SK-N-SH (cell line): ENCODE results near the gene PITPNB. TPM values are rescaled to one million over a fixed set of nuclear protein-coding genes. Genes with fewer than 3 reads are reported as not detected.

Experiments
- CTCF ChIA-PET: fragments of 300-600, 350-600 bp; formaldehyde crosslinking; extraction: SDS; loops from one replicate; lab custom pipeline; 2021; lab: Yijun Ruan, JAX
- POLR2A ChIA-PET: fragments of 350-600 bp; sonication (Branson Sonifier 250); formaldehyde crosslinking; extraction: SDS; loops from one replicate; lab custom pipeline; 2020; ENCODE audit warnings: antibody characterized with exemption, inconsistent platforms; lab: Yijun Ruan, JAX
- DNase-seq: peaks from one replicate; pipeline ENCODE4 v3.0.0; 2012
- H2AFZ ChIP-seq: fragments of 200-600 bp; sonication (generic); 2 replicates; pipeline ENCODE4 v1.8.1; 2016; ENCODE audit warnings: antibody characterized with exemption, mild to moderate bottlenecking, low read depth
- H3F3A ChIP-seq: fragments of 200-600 bp; sonication (generic); replicated peaks from 2 replicates; pipeline ENCODE3; 2016; ENCODE audit warnings: antibody characterized with exemption, mild to moderate bottlenecking; ENCODE audit not compliant: insufficient read depth
- H3K27ac ChIP-seq, 2 experiments: fragments of 200-500 bp in 1 of 2; fragments of 200-600 bp in 1 of 2; sonication (Bioruptor generic) in 1 of 2; sonication (generic), shearing (Covaris generic) in 1 of 2; 2 replicates each; pipeline versions ENCODE4 v1.5.1 to v1.6.1; 2014 to 2016; ENCODE audit warnings: low read depth in 2 of 2, inconsistent platforms in 1 of 2, low read length in 1 of 2, mild to moderate bottlenecking in 1 of 2, mixed read lengths in 1 of 2
- H3K27me3 ChIP-seq: fragments of 200-600 bp; sonication (generic), shearing (Covaris generic); 2 replicates; pipeline ENCODE4 v1.6.1; 2016; ENCODE audit warnings: mixed run types; ENCODE audit not compliant: insufficient read depth
- H3K36me3 ChIP-seq, 2 experiments: fragments of 200-500 bp in 1 of 2; fragments of 200-600 bp in 1 of 2; sonication (Bioruptor generic) in 1 of 2; sonication (generic) in 1 of 2; replicated peaks in 1 of 2; 2 replicates each; pipeline versions ENCODE3 to v1.5.1; 2014 to 2016; ENCODE audit warnings: low read length in 1 of 2, mild to moderate bottlenecking in 1 of 2; ENCODE audit not compliant: insufficient read depth in 2 of 2, control insufficient read depth in 1 of 2
- H3K4me1 ChIP-seq, 2 experiments: fragments of 200-500 bp in 1 of 2; fragments of 200-600 bp in 1 of 2; sonication (Bioruptor generic) in 1 of 2; sonication (generic), shearing (Covaris generic) in 1 of 2; 2 replicates each; pipeline versions ENCODE4 v1.5.1 to v1.6.1; 2014 to 2016; ENCODE audit warnings: low read depth in 1 of 2, low read length in 1 of 2, mixed run types in 1 of 2; ENCODE audit not compliant: insufficient read depth in 2 of 2, control insufficient read depth in 1 of 2
- H3K4me2 ChIP-seq: fragments of 200-600 bp; sonication (generic), shearing (Covaris generic); 2 replicates; pipeline ENCODE4 v1.6.1; 2017; ENCODE audit warnings: mixed run types
- H3K4me3 ChIP-seq, 2 experiments: fragments of 200-500 bp in 1 of 2; fragments of 200-600 bp in 1 of 2; sonication (Bioruptor generic) in 1 of 2; sonication (generic), shearing (Covaris generic) in 1 of 2; 2 replicates each; pipeline versions ENCODE4 v1.5.1 to v1.8.1; 2014 to 2016; ENCODE audit warnings: low read depth in 2 of 2, inconsistent platforms in 1 of 2, low read length in 1 of 2, mild to moderate bottlenecking in 1 of 2, mixed read lengths in 1 of 2, moderate library complexity in 1 of 2
- H3K79me2 ChIP-seq: fragments of 200-600 bp; sonication (generic); 2 replicates; pipeline ENCODE4 v1.8.1; 2017; ENCODE audit warnings: mild to moderate bottlenecking; ENCODE audit not compliant: insufficient read depth
- H3K9ac ChIP-seq: fragments of 200-600 bp; sonication (generic); 2 replicates; pipeline ENCODE4 v1.6.1; 2017; ENCODE audit warnings: mixed run types
- H3K9me2 ChIP-seq: fragments of 200-600 bp; sonication (generic); 2 replicates; pipeline ENCODE4 v1.6.1; 2017; ENCODE audit warnings: mixed run types
- H3K9me3 ChIP-seq: fragments of 200-600 bp; sonication (generic); 2 replicates; pipeline ENCODE4 v1.6.1; 2017; ENCODE audit warnings: mixed run types, mild to moderate bottlenecking, moderate library complexity
- H4K20me1 ChIP-seq: fragments of 200-600 bp; sonication (generic); 2 replicates; pipeline ENCODE4 v1.6.1; 2017; ENCODE audit warnings: mild to moderate bottlenecking, mixed run types; ENCODE audit not compliant: insufficient read depth
- CHD2 ChIP-seq: fragments of 150-350 bp; IDR thresholded peaks from 2 replicates; pipeline ENCODE4 v1.6.1; 2018; ENCODE audit warnings: low read length; ENCODE audit not compliant: partially characterized antibody
- EZH2phosphoT487 ChIP-seq: fragments of 200-600 bp; sonication (generic); IDR thresholded peaks from 2 replicates; pipeline ENCODE4 v1.6.1; 2017; ENCODE audit warnings: low read depth, mixed run types, mild to moderate bottlenecking, antibody characterized with exemption, moderate library complexity, borderline replicate concordance
- FOSL2 ChIP-seq: IDR thresholded peaks from 2 replicates; pipeline ENCODE4 v1.4.0; 2012; ENCODE audit warnings: low read depth, mild to moderate bottlenecking, moderate library complexity, borderline replicate concordance
- FOXM1 ChIP-seq: IDR thresholded peaks from 2 replicates; pipeline ENCODE4 v1.4.0; 2012; ENCODE audit warnings: low read depth, mild to moderate bottlenecking
- GABPA ChIP-seq: IDR thresholded peaks from 2 replicates; pipeline ENCODE4 v1.4.0; 2012; ENCODE audit warnings: low read depth, mild to moderate bottlenecking
- JUND ChIP-seq: IDR thresholded peaks from 2 replicates; pipeline ENCODE4 v1.4.0; 2012
- MAX ChIP-seq: IDR thresholded peaks from 2 replicates; pipeline ENCODE4 v1.4.0; 2012; ENCODE audit warnings: low read depth
- NFIC ChIP-seq: IDR thresholded peaks from 2 replicates; pipeline ENCODE4 v1.4.0; 2012; ENCODE audit warnings: borderline replicate concordance
- NRF1 ChIP-seq: IDR thresholded peaks from 2 replicates; pipeline ENCODE4 v1.6.1; 2012; ENCODE audit warnings: low read depth, mild to moderate bottlenecking, low read length
- RCOR1 ChIP-seq: fragments of 150-350 bp; IDR thresholded peaks from 2 replicates; pipeline ENCODE4 v1.6.1; 2017; ENCODE audit warnings: antibody characterized with exemption, low read length
- REST ChIP-seq: IDR thresholded peaks from 2 replicates; pipeline ENCODE4 v1.6.1; 2012; ENCODE audit warnings: mild to moderate bottlenecking, low read depth, low read length, moderate library complexity
- SIN3A ChIP-seq: IDR thresholded peaks from 2 replicates; pipeline ENCODE4 v1.6.1; 2012; ENCODE audit warnings: low read depth, mild to moderate bottlenecking, low read length, moderate library complexity, borderline replicate concordance
- TCF12 ChIP-seq: IDR thresholded peaks from 2 replicates; pipeline ENCODE4 v1.4.0; 2012
- YY1 ChIP-seq: IDR thresholded peaks from 2 replicates; pipeline ENCODE4 v1.4.0; 2012; ENCODE audit warnings: low read depth, mild to moderate bottlenecking
- WGBS: methylation state at CpG from one replicate; pipeline ENCODE4 v1.1.6; 2017; ENCODE audit warnings: low lambda C conversion rate; 5-methylcytosine and 5-hydroxymethylcytosine counted together
- polyA plus RNA-seq, 3 experiments: library from polyadenylated mRNA; depleted of rRNA; stranded (reverse); fragments of >200 nt; gene quantifications; 2 replicates each; pipeline ENCODE4 v1.2.3, GENCODE V29; 2012
- TF ChIP-seq, protein P1 (sequence below): IDR thresholded peaks from 2 replicates; pipeline ENCODE4; 2012

The PITPNB gene
- polyA plus RNA-seq, 1 of the 3 experiments (the other 2 are of a cell fraction), result 32.3 TPM

- H3K9me2 ChIP-seq, result no peaks in the 10 kb centered on the region
- no peaks in the 10 kb centered on the region for H3K9me3 ChIP-seq
- DNase-seq, result no peak
- peak overlapping the region in 1 of 2 experiments; percentile 98; a peak in 1 of 4 replicates for H3K27ac ChIP-seq
- peaks cover 11 to 70% of the 10 kb centered on the region in 2 experiments; a peak in 3 of 4 replicates for H3K4me1 ChIP-seq
- ChIA-PET CTCF (interaction anchor here (1.7 kb wide), 1 partner anchor 21 kb away, joined by 5 read pairs; no protein-coding TSS in a partner anchor), POLR2A (no interaction called here)
- no peak overlapping the region for H3K4me3 ChIP-seq
- no peaks in the 10 kb centered on the region for H3K79me2 ChIP-seq
- H3K4me2 ChIP-seq, result no peak overlapping the region
- H4K20me1 ChIP-seq, result no peaks in the 10 kb centered on the region
- peaks cover 8 to 37% of the 10 kb centered on the region in 2 experiments for H3K36me3 ChIP-seq
- H3F3A ChIP-seq, result no peaks in the 10 kb centered on the region
- TF ChIP-seq FOXM1, result no peak
- no peak for TF ChIP-seq REST
- no peak for TF ChIP-seq YY1
- no peak overlapping the region for H2AFZ ChIP-seq
- 98% methylated on average over 5 of the region's 5 CpGs for WGBS
- H3K27me3 ChIP-seq, result no peaks in the 10 kb centered on the region
- no peak overlapping the region for H3K9ac ChIP-seq
These were observed 72.8 kb downstream of the PITPNB start for GRCh38 chr22:27846248-27846757.

GRCh38 chr22:27845644-27846043, 73.4 kb downstream of the PITPNB start:
- CTCF ChIA-PET, result no interaction called here

More at GRCh38 chr22:27845644-27846043, 73.4 kb downstream of the PITPNB start:
- H4K20me1 ChIP-seq, result no peaks in the 10 kb centered on the region
- peak overlapping the region in 1 of 2 experiments; percentile 98; a peak in 2 of 4 replicates for H3K27ac ChIP-seq
- WGBS, result 85% methylated on average over 6 of the region's 7 CpGs
- peaks cover 5 to 30% of the 10 kb centered on the region in 2 experiments for H3K36me3 ChIP-seq
- POLR2A ChIA-PET, result no interaction called here
- H3K27me3 ChIP-seq, result no peaks in the 10 kb centered on the region
- H3K4me3 ChIP-seq, result no peak overlapping the region
- H3K9ac ChIP-seq, result no peak overlapping the region
- H3K4me2 ChIP-seq, result no peak overlapping the region
- no peaks in the 10 kb centered on the region for H3K9me3 ChIP-seq
- DNase-seq, result no peak
- H2AFZ ChIP-seq, result no peak overlapping the region
- no peaks in the 10 kb centered on the region for H3K79me2 ChIP-seq
- no peaks in the 10 kb centered on the region for H3F3A ChIP-seq
- TF ChIP-seq MAX (no peak), SIN3A (no peak), JUND (no peak), EZH2phosphoT487 (no peak), NRF1 (no peak), NFIC (no peak), RCOR1 (no peak), TCF12 (no peak), GABPA (no peak), CHD2 (no peak), FOSL2 (no peak)
- TF ChIP-seq, protein P1, sequence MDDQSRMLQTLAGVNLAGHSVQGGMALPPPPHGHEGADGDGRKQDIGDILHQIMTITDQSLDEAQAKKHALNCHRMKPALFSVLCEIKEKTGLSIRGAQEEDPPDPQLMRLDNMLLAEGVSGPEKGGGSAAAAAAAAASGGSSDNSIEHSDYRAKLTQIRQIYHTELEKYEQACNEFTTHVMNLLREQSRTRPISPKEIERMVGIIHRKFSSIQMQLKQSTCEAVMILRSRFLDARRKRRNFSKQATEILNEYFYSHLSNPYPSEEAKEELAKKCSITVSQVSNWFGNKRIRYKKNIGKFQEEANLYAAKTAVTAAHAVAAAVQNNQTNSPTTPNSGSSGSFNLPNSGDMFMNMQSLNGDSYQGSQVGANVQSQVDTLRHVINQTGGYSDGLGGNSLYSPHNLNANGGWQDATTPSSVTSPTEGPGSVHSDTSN, result no peak
- no peaks in the 10 kb centered on the region for H3K9me2 ChIP-seq
- peaks cover 11 to 67% of the 10 kb centered on the region in 2 experiments; a peak in 3 of 4 replicates for H3K4me1 ChIP-seq
